ENCODE results near the gene GPR62. TPM values are rescaled to one million over a fixed set of nuclear protein-coding genes. Genes with fewer than 3 reads are reported as not detected.

GPR62 gene
- total and polyA plus RNA-seq, 2 donors (not counting 3 experiments of a cell fraction or from before 2014, with no cell fraction given) = 0.04 to 0.15 TPM

DNA sequence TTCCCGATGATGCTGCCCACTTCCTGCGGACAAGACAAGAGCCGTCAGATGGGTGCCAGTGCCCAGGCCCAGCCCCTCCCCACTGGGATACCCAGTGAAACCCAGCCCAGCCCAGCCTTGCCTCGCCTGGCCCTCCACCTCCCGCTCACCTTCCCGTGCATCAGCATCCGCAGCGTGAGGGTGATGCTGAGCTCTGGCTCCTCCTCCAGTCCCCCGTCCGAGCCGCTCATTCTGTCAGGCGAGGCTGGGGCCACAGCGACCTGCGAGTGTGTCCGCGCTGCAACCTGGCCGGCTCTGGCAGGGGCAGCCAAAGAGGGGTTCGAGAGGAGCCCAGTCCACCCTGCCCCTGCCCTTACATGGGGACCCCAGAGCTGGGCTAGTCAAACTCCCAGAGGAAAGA is 5.8 kb downstream of the GPR62 start:
- peaks cover 0 to 2% of the 10 kb centered on the region in 2 experiments for H3K36me3 ChIP-seq (ENCODE audit: control insufficient read depth in 2 of 2, extremely low read depth in 1 of 2, insufficient read depth in 2 of 2, low read length in 2 of 2)

More for the DNA sequence above, 5.8 kb downstream of the GPR62 start:
- no peak for DNase-seq (ENCODE audit: low read depth, low spot score)
- no peak overlapping the region for H3K4me3 ChIP-seq (replicated peaks in 1 of 3; ENCODE audit: insufficient read depth in 1 of 3, low read depth in 1 of 3, low read length in 3 of 3)
- no peaks in the 10 kb centered on the region for H3K4me1 ChIP-seq (ENCODE audit: control insufficient read depth, extremely low read depth, insufficient read depth, low read length)
- H2AFZ ChIP-seq (ENCODE audit: low read depth, low read length) = no peak overlapping the region
- H3K9me1 ChIP-seq (replicated peaks; ENCODE audit: control insufficient read depth, extremely low read depth, insufficient read depth, low read length) = no peaks in the 10 kb centered on the region
- BruUV-seq (replicated peaks) = no TSS peak
- H3K27ac ChIP-seq (ENCODE audit: insufficient read depth, low read depth, low read length) = no peak overlapping the region
- intact Hi-C loops (cut with micrococcal nuclease) = no loop called here
- CTCF ChIA-PET = interaction anchor here (0.9 to 4.1 kb wide), 2 partner anchors 12 to 14 kb away, joined by 3 to 20 read pairs; partner anchors contain the start of genes ABHD14A and ABHD14B
- POLR2A ChIA-PET = no interaction called here
- dilution Hi-C loops (cut with MboI; ENCODE audit: extremely low pct_ligation_motif_present, low sequenced_read_pairs) = no loop called here
- no peak for FAIRE-seq
- no peak overlapping the region for H3K9ac ChIP-seq (replicated peaks; ENCODE audit: extremely low read depth, insufficient read depth, low read length)
- no peaks in the 10 kb centered on the region for H3K79me2 ChIP-seq (ENCODE audit: control insufficient read depth, insufficient read depth, low read length)
- no peak overlapping the region for H3K4me2 ChIP-seq (ENCODE audit: insufficient read depth, low read length)
- TF ChIP-seq POLR2AphosphoS5 (IDR thresholded peaks at IDR 0.05; ENCODE audit: insufficient read depth, low read depth, low read length) = no peak
- TF ChIP-seq, protein P1, sequence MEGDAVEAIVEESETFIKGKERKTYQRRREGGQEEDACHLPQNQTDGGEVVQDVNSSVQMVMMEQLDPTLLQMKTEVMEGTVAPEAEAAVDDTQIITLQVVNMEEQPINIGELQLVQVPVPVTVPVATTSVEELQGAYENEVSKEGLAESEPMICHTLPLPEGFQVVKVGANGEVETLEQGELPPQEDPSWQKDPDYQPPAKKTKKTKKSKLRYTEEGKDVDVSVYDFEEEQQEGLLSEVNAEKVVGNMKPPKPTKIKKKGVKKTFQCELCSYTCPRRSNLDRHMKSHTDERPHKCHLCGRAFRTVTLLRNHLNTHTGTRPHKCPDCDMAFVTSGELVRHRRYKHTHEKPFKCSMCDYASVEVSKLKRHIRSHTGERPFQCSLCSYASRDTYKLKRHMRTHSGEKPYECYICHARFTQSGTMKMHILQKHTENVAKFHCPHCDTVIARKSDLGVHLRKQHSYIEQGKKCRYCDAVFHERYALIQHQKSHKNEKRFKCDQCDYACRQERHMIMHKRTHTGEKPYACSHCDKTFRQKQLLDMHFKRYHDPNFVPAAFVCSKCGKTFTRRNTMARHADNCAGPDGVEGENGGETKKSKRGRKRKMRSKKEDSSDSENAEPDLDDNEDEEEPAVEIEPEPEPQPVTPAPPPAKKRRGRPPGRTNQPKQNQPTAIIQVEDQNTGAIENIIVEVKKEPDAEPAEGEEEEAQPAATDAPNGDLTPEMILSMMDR (IDR thresholded peaks at IDR 0.05; ENCODE audit: extremely low read depth in 1 of 2, insufficient read depth in 1 of 2, low read depth in 1 of 2, low read length in 2 of 2) = no peak
- TF ChIP-seq POLR2A (IDR thresholded peaks at IDR 0.05; ENCODE audit: low read depth, low read length) = no peak
- TF ChIP-seq GATA2 (IDR thresholded peaks at IDR 0.05; ENCODE audit: insufficient read depth, insufficient read length, low read depth, low read length) = no peak
- TF ChIP-seq EZH2 (IDR thresholded peaks at IDR 0.05; ENCODE audit: borderline replicate concordance, low read depth, low read length, severe bottlenecking) = no peak
- TF ChIP-seq JUN (IDR thresholded peaks at IDR 0.05; ENCODE audit: borderline replicate concordance, insufficient read depth, insufficient read length, low read depth) = no peak
- TF ChIP-seq, protein P2, sequence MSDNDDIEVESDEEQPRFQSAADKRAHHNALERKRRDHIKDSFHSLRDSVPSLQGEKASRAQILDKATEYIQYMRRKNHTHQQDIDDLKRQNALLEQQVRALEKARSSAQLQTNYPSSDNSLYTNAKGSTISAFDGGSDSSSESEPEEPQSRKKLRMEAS (IDR thresholded peaks at IDR 0.05; ENCODE audit: insufficient read depth, insufficient read length) = no peak
- no peak for TF ChIP-seq FOS (IDR thresholded peaks at IDR 0.05; ENCODE audit: borderline replicate concordance, insufficient read depth, low read length)
- H3K27me3 ChIP-seq (ENCODE audit: control insufficient read depth in 2 of 2, insufficient read depth in 2 of 2, low read length in 2 of 2) = no peaks in the 10 kb centered on the region
- no peaks in the 10 kb centered on the region for H4K20me1 ChIP-seq (replicated peaks; ENCODE audit: control insufficient read depth, extremely low read depth, insufficient read depth, low read length)
- H3K9me3 ChIP-seq (replicated peaks; ENCODE audit: control insufficient read depth, insufficient read depth, low read length) = no peaks in the 10 kb centered on the region

Measured in endothelial cell of umbilical vein (primary cell).